ENCODE data around the gene CREM.

DNA sequence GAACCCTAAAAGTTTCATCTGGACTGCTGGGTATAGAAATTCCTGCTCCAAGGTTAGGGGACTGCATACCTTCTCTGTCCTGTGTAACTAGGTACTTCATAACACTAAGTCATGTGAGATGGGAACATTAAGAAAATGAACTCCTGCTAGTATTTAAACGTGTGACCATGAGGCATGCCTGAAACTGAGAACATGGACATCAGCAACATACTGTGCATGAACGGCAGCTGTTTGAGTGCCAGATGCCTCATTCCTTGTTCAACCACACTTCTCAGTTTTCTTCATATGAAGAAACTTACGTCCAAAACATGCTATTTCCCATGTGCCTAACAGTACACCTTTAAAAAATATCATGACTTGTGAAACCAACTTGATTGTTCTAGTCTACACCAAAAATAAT, 88.5 kb downstream of the CREM start:
- TF ChIP-seq EZH2 (IDR thresholded peaks at IDR 0.05) (no peak), RAD21 (IDR thresholded peaks at IDR 0.05; ENCODE audit: low read depth) (no peak), SP1 (IDR thresholded peaks at IDR 0.05; ENCODE audit: low read depth) (no peak), POLR2A (IDR thresholded peaks at IDR 0.05; ENCODE audit: borderline replicate concordance, extremely low read depth, insufficient read depth, insufficient read length) (no peak), ZFX (IDR thresholded peaks at IDR 0.05) (no peak), EZH2phosphoT487 (IDR thresholded peaks at IDR 0.05; ENCODE audit: borderline replicate concordance) (no peak), CBX3 (IDR thresholded peaks at IDR 0.05; ENCODE audit: low read depth) (no peak), SIN3A (IDR thresholded peaks at IDR 0.05; ENCODE audit: low read depth) (no peak), FOSL1 (IDR thresholded peaks at IDR 0.05; ENCODE audit: low read depth) (no peak), POLR2AphosphoS5 (IDR thresholded peaks at IDR 0.05; ENCODE audit: low read depth, low read length) (no peak)
- TF ChIP-seq, protein P1, sequence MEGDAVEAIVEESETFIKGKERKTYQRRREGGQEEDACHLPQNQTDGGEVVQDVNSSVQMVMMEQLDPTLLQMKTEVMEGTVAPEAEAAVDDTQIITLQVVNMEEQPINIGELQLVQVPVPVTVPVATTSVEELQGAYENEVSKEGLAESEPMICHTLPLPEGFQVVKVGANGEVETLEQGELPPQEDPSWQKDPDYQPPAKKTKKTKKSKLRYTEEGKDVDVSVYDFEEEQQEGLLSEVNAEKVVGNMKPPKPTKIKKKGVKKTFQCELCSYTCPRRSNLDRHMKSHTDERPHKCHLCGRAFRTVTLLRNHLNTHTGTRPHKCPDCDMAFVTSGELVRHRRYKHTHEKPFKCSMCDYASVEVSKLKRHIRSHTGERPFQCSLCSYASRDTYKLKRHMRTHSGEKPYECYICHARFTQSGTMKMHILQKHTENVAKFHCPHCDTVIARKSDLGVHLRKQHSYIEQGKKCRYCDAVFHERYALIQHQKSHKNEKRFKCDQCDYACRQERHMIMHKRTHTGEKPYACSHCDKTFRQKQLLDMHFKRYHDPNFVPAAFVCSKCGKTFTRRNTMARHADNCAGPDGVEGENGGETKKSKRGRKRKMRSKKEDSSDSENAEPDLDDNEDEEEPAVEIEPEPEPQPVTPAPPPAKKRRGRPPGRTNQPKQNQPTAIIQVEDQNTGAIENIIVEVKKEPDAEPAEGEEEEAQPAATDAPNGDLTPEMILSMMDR (IDR thresholded peaks at IDR 0.05 in 2 of 3, conservative IDR thresholded peaks at IDR 0.05 in 1 of 3; ENCODE audit: borderline replicate concordance in 1 of 3, insufficient read depth in 1 of 3, low read depth in 2 of 3, low read length in 2 of 3), result no peak
- TF ChIP-seq, protein P2, sequence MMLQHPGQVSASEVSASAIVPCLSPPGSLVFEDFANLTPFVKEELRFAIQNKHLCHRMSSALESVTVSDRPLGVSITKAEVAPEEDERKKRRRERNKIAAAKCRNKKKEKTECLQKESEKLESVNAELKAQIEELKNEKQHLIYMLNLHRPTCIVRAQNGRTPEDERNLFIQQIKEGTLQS (IDR thresholded peaks at IDR 0.05), result no peak
- TF ChIP-seq, protein P3, sequence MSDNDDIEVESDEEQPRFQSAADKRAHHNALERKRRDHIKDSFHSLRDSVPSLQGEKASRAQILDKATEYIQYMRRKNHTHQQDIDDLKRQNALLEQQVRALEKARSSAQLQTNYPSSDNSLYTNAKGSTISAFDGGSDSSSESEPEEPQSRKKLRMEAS (IDR thresholded peaks at IDR 0.05), result no peak
- TF ChIP-seq, protein P4, sequence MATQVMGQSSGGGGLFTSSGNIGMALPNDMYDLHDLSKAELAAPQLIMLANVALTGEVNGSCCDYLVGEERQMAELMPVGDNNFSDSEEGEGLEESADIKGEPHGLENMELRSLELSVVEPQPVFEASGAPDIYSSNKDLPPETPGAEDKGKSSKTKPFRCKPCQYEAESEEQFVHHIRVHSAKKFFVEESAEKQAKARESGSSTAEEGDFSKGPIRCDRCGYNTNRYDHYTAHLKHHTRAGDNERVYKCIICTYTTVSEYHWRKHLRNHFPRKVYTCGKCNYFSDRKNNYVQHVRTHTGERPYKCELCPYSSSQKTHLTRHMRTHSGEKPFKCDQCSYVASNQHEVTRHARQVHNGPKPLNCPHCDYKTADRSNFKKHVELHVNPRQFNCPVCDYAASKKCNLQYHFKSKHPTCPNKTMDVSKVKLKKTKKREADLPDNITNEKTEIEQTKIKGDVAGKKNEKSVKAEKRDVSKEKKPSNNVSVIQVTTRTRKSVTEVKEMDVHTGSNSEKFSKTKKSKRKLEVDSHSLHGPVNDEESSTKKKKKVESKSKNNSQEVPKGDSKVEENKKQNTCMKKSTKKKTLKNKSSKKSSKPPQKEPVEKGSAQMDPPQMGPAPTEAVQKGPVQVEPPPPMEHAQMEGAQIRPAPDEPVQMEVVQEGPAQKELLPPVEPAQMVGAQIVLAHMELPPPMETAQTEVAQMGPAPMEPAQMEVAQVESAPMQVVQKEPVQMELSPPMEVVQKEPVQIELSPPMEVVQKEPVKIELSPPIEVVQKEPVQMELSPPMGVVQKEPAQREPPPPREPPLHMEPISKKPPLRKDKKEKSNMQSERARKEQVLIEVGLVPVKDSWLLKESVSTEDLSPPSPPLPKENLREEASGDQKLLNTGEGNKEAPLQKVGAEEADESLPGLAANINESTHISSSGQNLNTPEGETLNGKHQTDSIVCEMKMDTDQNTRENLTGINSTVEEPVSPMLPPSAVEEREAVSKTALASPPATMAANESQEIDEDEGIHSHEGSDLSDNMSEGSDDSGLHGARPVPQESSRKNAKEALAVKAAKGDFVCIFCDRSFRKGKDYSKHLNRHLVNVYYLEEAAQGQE (IDR thresholded peaks at IDR 0.05; ENCODE audit: low read depth), result no peak

Data from HCT116 (cell line).